Cardiac septum (tissue), 1 donor: ENCODE measurements around the gene RABL2A. TPM values are rescaled to one million over a fixed set of nuclear protein-coding genes. Genes with fewer than 3 reads are reported as not detected.
"Not testable (repeated sequence)": the region's sequence is repeated elsewhere in the genome, so short reads cannot be mapped to it uniquely, and the experiment has no call there.

Source experiments
- DNase-seq: peaks from one replicate; pipeline ENCODE4 v3.0.0-alpha.2; 2020; ENCODE audit warnings: low spot score
- intact Hi-C: fragments of 100-400 bp; cut with DNase I; formaldehyde crosslinking; loops from one replicate; pipeline ENCODE4 v1.14.0; 2022
- long read RNA-seq: library from polyadenylated mRNA; unstranded; transcript quantifications from one replicate; pipeline ENCODE4 v2.0.0, GENCODE V29; 2021
- total RNA-seq: library from RNA; stranded (reverse); fragmentation: NEBNext Ultra II Directional; extraction: Animal tissue kit (Norgen Biotek cat#: 25700); gene quantifications from one replicate; pipeline ENCODE4 v1.2.1, GENCODE V29; 2021
- donor health status: DM: no; HTN: no; CAD: no.

The RABL2A gene
- 7.9 TPM for total RNA-seq
- long read RNA-seq, partial matches to known transcripts = 5 of 11 reads
- long read RNA-seq, other reads (novel, unspliced or antisense) = 4 of 11 reads

DNA sequence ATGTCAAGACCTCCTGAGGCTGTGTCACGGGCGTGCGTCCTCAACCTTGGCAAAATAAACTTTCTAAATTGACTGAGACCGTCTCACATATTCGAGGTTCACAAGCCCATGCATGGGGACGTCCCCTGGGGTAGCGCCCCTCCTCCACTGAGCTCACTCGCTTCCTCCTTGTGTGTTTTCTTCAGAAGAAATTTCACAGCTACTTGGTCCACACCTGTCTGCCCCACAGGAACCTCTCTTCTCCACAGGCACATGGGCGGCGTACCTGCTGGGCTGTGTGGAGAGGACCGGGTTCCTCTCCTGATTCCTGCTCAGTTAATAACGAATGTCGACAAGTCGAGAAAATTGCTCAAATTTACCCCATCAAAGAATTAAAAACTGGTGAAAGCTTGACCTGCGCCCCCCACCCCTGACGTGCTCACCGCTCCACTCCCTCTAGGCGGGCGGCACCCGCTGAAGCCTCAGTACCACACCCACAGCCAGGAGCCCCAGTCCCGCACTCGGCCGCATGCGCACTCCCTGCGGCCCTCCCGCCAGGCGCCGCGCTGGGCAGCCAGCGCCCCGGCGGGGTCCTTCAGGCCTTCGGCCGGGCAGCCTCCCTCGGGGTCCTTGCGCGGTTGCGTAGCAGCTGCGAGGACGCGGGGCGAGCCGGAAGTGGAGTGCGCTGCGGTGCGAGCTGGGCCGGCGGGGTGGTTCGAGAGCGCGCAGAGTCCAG is at the start of gene RABL2A:
RABL2A (plus strand) TSS at position 651 of the 715 bp plus-strand sequence. CDS start 1,341 bp downstream, outside the sequence.
- DNase-seq = peak; percentile 94
- intact Hi-C loops = not testable (repeated sequence)

GRCh38 chr2:113578508-113578907 is 48.6 kb upstream of the RABL2A start:
- DNase-seq, intact Hi-C loops: not testable (repeated sequence)

GRCh38 chr2:113582473-113582872 is 44.6 kb upstream of the RABL2A start:
- intact Hi-C loops, DNase-seq: not testable (repeated sequence)

- DNase-seq = peak; percentile 95
- intact Hi-C loops = not testable (repeated sequence)
Observed at GRCh38 chr2:113583521-113584225, 43.4 kb upstream of the RABL2A start.

- intact Hi-C loops = not testable (repeated sequence)
- DNase-seq = peak; percentile 75
Observed at GRCh38 chr2:113584311-113585092, 42.6 kb upstream of the RABL2A start.

DNA sequence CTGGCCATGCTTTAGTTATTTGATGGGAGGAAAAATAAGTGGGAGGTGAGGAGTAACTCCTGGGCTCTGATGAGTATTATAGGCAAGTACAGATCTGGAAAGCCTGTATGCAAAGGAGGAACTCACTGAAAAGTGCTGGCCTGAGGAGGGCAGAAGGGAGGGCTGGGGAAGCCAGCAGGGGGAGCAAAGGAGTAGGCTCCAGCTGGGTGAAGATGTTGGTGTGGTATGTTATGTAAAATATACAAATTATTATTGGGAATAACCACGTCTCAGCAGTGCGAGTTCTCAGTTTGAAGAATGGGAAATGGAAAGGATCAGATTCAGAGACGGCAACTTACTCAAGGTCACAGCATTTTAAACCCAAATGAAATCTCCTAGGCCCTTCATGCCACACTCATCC is 39.9 kb upstream of the RABL2A start:
- DNase-seq = peak; percentile 82
- intact Hi-C loops = not testable (repeated sequence)

- intact Hi-C loops = not testable (repeated sequence)
Observed at GRCh38 chr2:113589591-113589990, 37.5 kb upstream of the RABL2A start.

DNA sequence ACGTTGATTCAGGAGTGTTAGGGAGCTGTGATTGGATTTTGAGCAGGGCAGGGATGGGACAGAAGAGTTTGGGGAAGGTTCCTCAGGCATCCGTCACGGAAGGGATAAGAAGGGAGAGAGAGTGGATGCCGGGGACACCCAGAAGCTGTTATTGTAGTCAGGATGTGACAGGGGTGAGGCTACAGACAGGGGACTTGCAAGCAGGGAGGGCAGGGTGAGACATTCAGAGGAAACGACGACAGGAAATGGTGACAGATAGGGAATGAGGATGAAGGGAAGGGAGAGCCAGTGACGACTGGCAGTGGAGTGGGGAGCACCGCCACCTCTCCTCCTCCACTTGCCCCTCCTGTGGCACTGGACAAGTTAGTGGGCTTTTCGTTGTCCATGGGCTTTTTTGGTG is 35.1 kb upstream of the RABL2A start:
- DNase-seq, intact Hi-C loops: not testable (repeated sequence)

More at GRCh38 chr2:113589591-113589990, 37.5 kb upstream of the RABL2A start:
- not testable (repeated sequence) for DNase-seq

DNA sequence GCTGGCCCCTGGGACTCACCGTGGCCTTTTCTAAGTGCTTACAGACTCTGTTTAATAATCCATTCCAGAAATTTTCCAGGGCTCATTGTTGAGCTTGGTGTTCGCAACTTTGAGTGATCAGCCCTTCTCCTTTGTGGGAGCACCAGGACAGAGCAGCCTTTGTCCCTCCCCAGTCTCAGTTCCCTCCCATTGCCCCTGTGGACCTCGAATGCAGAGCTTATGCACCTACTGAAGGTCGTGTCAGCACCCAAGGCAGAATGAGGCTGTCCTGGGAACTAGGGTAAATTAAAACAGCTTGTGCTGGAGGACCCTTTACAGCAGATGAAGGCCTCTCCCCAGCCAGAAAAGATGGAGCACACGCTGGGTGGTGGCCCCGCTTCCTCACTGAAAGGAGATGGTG is 33.8 kb upstream of the RABL2A start:
- intact Hi-C loops, DNase-seq: not testable (repeated sequence)

DNA sequence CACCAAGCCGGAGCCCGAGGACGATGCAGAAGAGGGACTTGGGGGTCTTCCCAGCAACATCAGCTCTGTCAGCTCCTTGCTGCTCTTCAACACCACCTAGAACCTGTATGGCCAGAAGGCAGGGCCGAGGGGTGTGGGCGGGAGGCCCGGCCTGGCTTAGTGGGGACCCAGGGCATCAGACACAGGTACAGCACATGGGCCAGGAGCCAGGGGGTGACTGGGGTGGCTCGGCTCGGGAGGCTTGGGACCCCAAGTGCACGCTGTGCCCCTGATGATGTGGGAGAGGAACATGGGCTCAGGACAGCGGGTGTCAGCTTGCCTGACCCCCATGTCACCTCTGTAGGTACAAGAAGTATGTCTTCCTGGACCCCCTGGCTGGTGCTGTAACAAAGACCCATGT is 31.3 kb upstream of the RABL2A start:
- intact Hi-C loops, DNase-seq: not testable (repeated sequence)

DNA sequence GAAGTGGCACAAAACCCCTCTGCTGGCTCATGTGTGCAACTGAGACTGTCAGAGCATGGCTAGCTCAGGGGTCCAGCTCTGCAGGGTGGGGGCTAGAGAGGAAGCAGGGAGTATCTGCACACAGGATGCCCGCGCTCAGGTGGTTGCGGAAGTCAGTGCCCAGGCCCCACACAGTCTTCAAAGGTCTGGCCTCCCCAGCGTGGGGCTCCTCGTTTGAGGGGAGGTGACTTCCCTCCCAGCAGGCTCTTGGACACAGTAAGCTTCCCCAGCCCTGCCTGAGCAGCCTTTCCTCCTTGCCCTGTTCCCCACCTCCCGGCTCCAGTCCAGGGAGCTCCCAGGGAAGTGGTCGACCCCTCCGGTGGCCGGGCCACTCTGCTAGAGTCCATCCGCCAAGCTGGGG is 29.9 kb upstream of the RABL2A start:
- intact Hi-C loops, DNase-seq: not testable (repeated sequence)

- DNase-seq, intact Hi-C loops: not testable (repeated sequence)
Observed at GRCh38 chr2:113597572-113597971, 29.5 kb upstream of the RABL2A start.

- DNase-seq, intact Hi-C loops: not testable (repeated sequence)
Observed at GRCh38 chr2:113598180-113598579, 28.9 kb upstream of the RABL2A start.

DNA sequence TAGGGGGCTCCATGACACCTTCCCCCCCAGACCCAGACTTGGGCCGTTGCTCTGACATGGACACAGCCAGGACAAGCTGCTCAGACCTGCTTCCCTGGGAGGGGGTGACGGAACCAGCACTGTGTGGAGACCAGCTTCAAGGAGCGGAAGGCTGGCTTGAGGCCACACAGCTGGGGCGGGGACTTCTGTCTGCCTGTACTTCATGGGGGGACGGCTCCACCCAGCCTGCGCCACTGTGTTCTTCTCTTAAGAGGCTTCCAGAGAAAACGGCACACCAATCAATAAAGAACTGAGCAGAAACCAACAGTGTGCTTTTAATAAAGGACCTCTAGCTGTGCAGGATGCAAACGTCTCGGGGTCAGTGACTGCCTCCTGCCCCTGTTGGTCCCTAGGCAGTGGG is 28.3 kb upstream of the RABL2A start:
- intact Hi-C loops, DNase-seq: not testable (repeated sequence)

- DNase-seq = not testable (repeated sequence)
Observed at GRCh38 chr2:113599208-113599607, 27.9 kb upstream of the RABL2A start.

DNA sequence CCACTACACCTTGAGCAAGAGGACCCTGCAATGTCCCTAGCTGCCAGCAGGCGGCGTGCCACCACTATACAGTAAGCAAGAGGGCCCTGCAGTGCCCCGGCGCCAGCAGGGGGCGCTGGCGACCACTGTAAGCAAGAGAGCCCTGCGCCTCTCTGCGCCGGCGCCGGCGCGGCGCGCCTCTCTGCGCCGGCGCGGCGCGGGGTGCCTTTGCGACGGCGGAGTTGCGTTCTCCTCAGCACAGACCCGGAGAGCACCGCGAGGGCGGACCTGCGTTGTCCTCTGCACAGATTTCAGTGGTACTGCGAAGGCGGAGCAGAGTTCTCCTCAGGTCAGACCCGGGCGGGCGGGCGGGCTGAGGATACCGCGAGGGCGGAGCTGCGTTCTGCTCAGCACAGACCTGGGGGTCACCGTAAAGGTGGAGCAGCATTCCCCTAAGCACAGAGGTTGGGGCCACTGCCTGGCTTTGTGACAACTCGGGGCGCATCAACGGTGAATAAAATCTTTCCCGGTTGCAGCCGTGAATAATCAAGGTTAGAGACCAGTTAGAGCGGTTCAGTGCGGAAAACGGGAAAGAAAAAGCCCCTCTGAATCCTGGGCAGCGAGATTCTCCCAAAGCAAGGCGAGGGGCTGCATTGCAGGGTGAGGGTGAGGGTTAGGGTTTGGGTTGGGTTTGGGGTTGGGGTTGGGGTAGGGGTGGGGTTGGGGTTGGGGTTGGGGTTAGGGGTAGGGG is 24.9 kb upstream of the RABL2A start:
- DNase-seq = not testable (repeated sequence)

More at GRCh38 chr2:113599208-113599607, 27.9 kb upstream of the RABL2A start:
- intact Hi-C loops = not testable (repeated sequence)

GRCh38 chr2:113602869-113603466 is 24.1 kb upstream of the RABL2A start:
- intact Hi-C loops = no loop called here
- DNase-seq = no peak

More for the DNA sequence above, 24.9 kb upstream of the RABL2A start:
- intact Hi-C loops = not testable (repeated sequence)

GRCh38 chr2:113603467-113604084 is 23.5 kb upstream of the RABL2A start:
- DNase-seq = peak; percentile 84
- intact Hi-C loops = not testable (repeated sequence)
